Measurements from ENCODE around the gene LMOD3.

Gene LMOD3

GRCh38 chr3:69137412-69137811, 15.0 kb upstream of the LMOD3 start:
- Histone ChIP-seq H3K27me3 (ENCODE audit: insufficient read depth, low read length) (no peaks in the 10 kb centered on the region), H3K4ac (ENCODE audit: low read depth, low read length) (no peak overlapping the region), H3K9me3 (ENCODE audit: insufficient read depth, low read depth, low read length) (no peaks in the 10 kb centered on the region), H3K4me2 (ENCODE audit: low read length) (no peak overlapping the region), H3K18ac (ENCODE audit: low read length) (no peak overlapping the region), H3K27ac (ENCODE audit: low read depth, low read length) (no peak overlapping the region), H2AK5ac (ENCODE audit: low read length) (no peak overlapping the region), H3K9ac (ENCODE audit: low read length) (no peak overlapping the region), H4K91ac (ENCODE audit: low read depth, low read length) (no peak overlapping the region), H3K79me1 (ENCODE audit: low read length) (no peaks in the 10 kb centered on the region), H2BK120ac (ENCODE audit: insufficient read depth, low read length, poor library complexity) (no peak overlapping the region), H2BK5ac (ENCODE audit: low read depth, low read length, poor library complexity) (no peak overlapping the region), H3K79me2 (ENCODE audit: control insufficient read depth, insufficient read depth, low read length, poor library complexity) (no peaks in the 10 kb centered on the region), H3K23ac (ENCODE audit: low read length) (no peak overlapping the region), H3K4me3 (ENCODE audit: low read depth, low read length) (no peak overlapping the region), H2BK12ac (ENCODE audit: low read length) (no peak overlapping the region), H4K8ac (ENCODE audit: low read depth, low read length) (no peak overlapping the region), H3K14ac (ENCODE audit: low read length) (no peak overlapping the region), H4K12ac (ENCODE audit: low read depth, low read length) (no peak overlapping the region), H3K4me1 (ENCODE audit: control insufficient read depth in 1 of 2, insufficient read depth in 2 of 2, low read length in 2 of 2) (no peaks in the 10 kb centered on the region), H3K36me3 (ENCODE audit: control insufficient read depth in 1 of 2, insufficient read depth in 2 of 2, low read length in 2 of 2) (no peaks in the 10 kb centered on the region), H2AFZ (ENCODE audit: insufficient read depth, low read length, poor library complexity) (no peak overlapping the region)
- WGBS (ENCODE audit: extremely low coverage, insufficient coverage, insufficient read length), result no CpG with 5 or more reads among the region's 2 CpGs
- DNase-seq, result peak in 1 of 2 donors; percentile 34

- Histone ChIP-seq H3K27me3 (ENCODE audit: insufficient read depth, low read length) (no peaks in the 10 kb centered on the region), H4K12ac (ENCODE audit: low read depth, low read length) (no peak overlapping the region), H3K27ac (ENCODE audit: low read depth, low read length) (no peak overlapping the region), H4K8ac (ENCODE audit: low read depth, low read length) (no peak overlapping the region), H3K36me3 (ENCODE audit: control insufficient read depth in 1 of 2, insufficient read depth in 2 of 2, low read length in 2 of 2) (no peaks in the 10 kb centered on the region), H3K79me1 (ENCODE audit: low read length) (no peaks in the 10 kb centered on the region), H2BK120ac (ENCODE audit: insufficient read depth, low read length, poor library complexity) (no peak overlapping the region), H3K4me3 (ENCODE audit: low read depth, low read length) (no peak overlapping the region), H4K91ac (ENCODE audit: low read depth, low read length) (no peak overlapping the region), H2BK12ac (ENCODE audit: low read length) (no peak overlapping the region), H3K14ac (ENCODE audit: low read length) (no peak overlapping the region), H3K4me1 (ENCODE audit: control insufficient read depth in 1 of 2, insufficient read depth in 2 of 2, low read length in 2 of 2) (no peaks in the 10 kb centered on the region), H3K23ac (ENCODE audit: low read length) (no peak overlapping the region), H2AFZ (ENCODE audit: insufficient read depth, low read length, poor library complexity) (no peak overlapping the region), H3K79me2 (ENCODE audit: control insufficient read depth, insufficient read depth, low read length, poor library complexity) (no peaks in the 10 kb centered on the region), H2AK5ac (ENCODE audit: low read length) (no peak overlapping the region), H2BK5ac (ENCODE audit: low read depth, low read length, poor library complexity) (no peak overlapping the region), H3K18ac (ENCODE audit: low read length) (no peak overlapping the region), H3K4ac (ENCODE audit: low read depth, low read length) (no peak overlapping the region), H3K9ac (ENCODE audit: low read length) (no peak overlapping the region), H3K9me3 (ENCODE audit: insufficient read depth, low read depth, low read length) (no peaks in the 10 kb centered on the region), H3K4me2 (ENCODE audit: low read length) (no peak overlapping the region)
- peak in 1 of 2 donors; percentile 30 for DNase-seq
Measured at GRCh38 chr3:69137005-69137404, 14.6 kb upstream of the LMOD3 start.

GRCh38 chr3:69130689-69131088, 8.3 kb upstream of the LMOD3 start:
- no peak overlapping the region for H4K12ac ChIP-seq (ENCODE audit: low read depth, low read length)
- H3K36me3 ChIP-seq (ENCODE audit: control insufficient read depth in 1 of 2, insufficient read depth in 2 of 2, low read length in 2 of 2), result no peaks in the 10 kb centered on the region
- no peaks in the 10 kb centered on the region for H3K79me1 ChIP-seq (ENCODE audit: low read length)
- no peak overlapping the region for H4K8ac ChIP-seq (ENCODE audit: low read depth, low read length)
- H2BK12ac ChIP-seq (ENCODE audit: low read length), result no peak overlapping the region
- H3K14ac ChIP-seq (ENCODE audit: low read length), result no peak overlapping the region
- no peak overlapping the region for H3K23ac ChIP-seq (ENCODE audit: low read length)
- H3K27me3 ChIP-seq (ENCODE audit: insufficient read depth, low read length), result no peaks in the 10 kb centered on the region
- no peaks in the 10 kb centered on the region for H3K4me1 ChIP-seq (ENCODE audit: control insufficient read depth in 1 of 2, insufficient read depth in 2 of 2, low read length in 2 of 2)
- no peak overlapping the region for H2AFZ ChIP-seq (ENCODE audit: insufficient read depth, low read length, poor library complexity)
- H3K9ac ChIP-seq (ENCODE audit: low read length), result no peak overlapping the region
- H3K4me3 ChIP-seq (ENCODE audit: low read depth, low read length), result no peak overlapping the region
- H3K4ac ChIP-seq (ENCODE audit: low read depth, low read length), result no peak overlapping the region
- no peak overlapping the region for H3K4me2 ChIP-seq (ENCODE audit: low read length)
- no peak overlapping the region for H3K18ac ChIP-seq (ENCODE audit: low read length)
- no peak overlapping the region for H4K91ac ChIP-seq (ENCODE audit: low read depth, low read length)
- no peaks in the 10 kb centered on the region for H3K9me3 ChIP-seq (ENCODE audit: insufficient read depth, low read depth, low read length)
- H2BK5ac ChIP-seq (ENCODE audit: low read depth, low read length, poor library complexity), result no peak overlapping the region
- DNase-seq, result no peak
- H2BK120ac ChIP-seq (ENCODE audit: insufficient read depth, low read length, poor library complexity), result no peak overlapping the region
- H3K27ac ChIP-seq (ENCODE audit: low read depth, low read length), result no peak overlapping the region
- H2AK5ac ChIP-seq (ENCODE audit: low read length), result no peak overlapping the region
- H3K79me2 ChIP-seq (ENCODE audit: control insufficient read depth, insufficient read depth, low read length, poor library complexity), result no peaks in the 10 kb centered on the region

- Histone ChIP-seq H3K27me3 (ENCODE audit: insufficient read depth, low read length) (no peaks in the 10 kb centered on the region), H3K36me3 (ENCODE audit: control insufficient read depth in 1 of 2, insufficient read depth in 2 of 2, low read length in 2 of 2) (no peaks in the 10 kb centered on the region), H3K4ac (ENCODE audit: low read depth, low read length) (no peak overlapping the region), H2AFZ (ENCODE audit: insufficient read depth, low read length, poor library complexity) (no peak overlapping the region), H3K27ac (ENCODE audit: low read depth, low read length) (no peak overlapping the region), H3K79me2 (ENCODE audit: control insufficient read depth, insufficient read depth, low read length, poor library complexity) (no peaks in the 10 kb centered on the region), H3K4me2 (ENCODE audit: low read length) (no peak overlapping the region), H3K14ac (ENCODE audit: low read length) (no peak overlapping the region), H2BK120ac (ENCODE audit: insufficient read depth, low read length, poor library complexity) (no peak overlapping the region), H3K9ac (ENCODE audit: low read length) (no peak overlapping the region), H3K4me3 (ENCODE audit: low read depth, low read length) (no peak overlapping the region), H2BK5ac (ENCODE audit: low read depth, low read length, poor library complexity) (no peak overlapping the region), H2BK12ac (ENCODE audit: low read length) (no peak overlapping the region), H3K4me1 (ENCODE audit: control insufficient read depth in 1 of 2, insufficient read depth in 2 of 2, low read length in 2 of 2) (no peaks in the 10 kb centered on the region), H3K18ac (ENCODE audit: low read length) (no peak overlapping the region), H4K8ac (ENCODE audit: low read depth, low read length) (no peak overlapping the region), H4K12ac (ENCODE audit: low read depth, low read length) (no peak overlapping the region), H3K79me1 (ENCODE audit: low read length) (no peaks in the 10 kb centered on the region), H2AK5ac (ENCODE audit: low read length) (no peak overlapping the region), H3K23ac (ENCODE audit: low read length) (no peak overlapping the region), H4K91ac (ENCODE audit: low read depth, low read length) (no peak overlapping the region), H3K9me3 (ENCODE audit: insufficient read depth, low read depth, low read length) (no peaks in the 10 kb centered on the region)
- no CpG with 5 or more reads among the region's 1 CpG for WGBS (ENCODE audit: extremely low coverage, insufficient coverage, insufficient read length)
- DNase-seq, result no peak
Measured at GRCh38 chr3:69129531-69129930, 7.1 kb upstream of the LMOD3 start.

DNA sequence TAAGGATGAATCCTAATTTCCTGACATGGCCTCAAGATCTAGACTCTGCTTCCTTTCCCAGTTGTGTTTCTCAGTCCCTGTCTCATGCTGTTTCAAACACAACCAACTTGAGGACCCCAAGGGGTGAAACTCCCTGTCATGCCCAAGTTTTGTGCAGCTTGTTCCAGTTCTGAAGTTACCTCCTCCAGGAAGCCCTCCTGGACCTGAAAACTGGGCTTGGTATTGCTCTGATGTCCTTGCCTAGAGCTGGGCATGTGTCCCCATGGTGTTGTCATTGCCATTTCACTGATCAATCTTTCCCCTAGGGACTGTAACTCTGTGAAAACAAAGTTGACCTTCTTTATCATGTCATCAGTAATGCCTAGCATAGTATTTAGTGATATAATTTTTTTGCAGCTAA, 6.1 kb upstream of the LMOD3 start:
- no peaks in the 10 kb centered on the region for H3K36me3 ChIP-seq (ENCODE audit: control insufficient read depth in 1 of 2, insufficient read depth in 2 of 2, low read length in 2 of 2)
- no peaks in the 10 kb centered on the region for H3K9me3 ChIP-seq (ENCODE audit: insufficient read depth, low read depth, low read length)
- DNase-seq, result peak in 1 of 2 donors; percentile 61
- H3K79me1 ChIP-seq (ENCODE audit: low read length), result no peaks in the 10 kb centered on the region
- H2AK5ac ChIP-seq (ENCODE audit: low read length), result no peak overlapping the region
- H3K27me3 ChIP-seq (ENCODE audit: insufficient read depth, low read length), result no peaks in the 10 kb centered on the region
- no peak overlapping the region for H2BK120ac ChIP-seq (ENCODE audit: insufficient read depth, low read length, poor library complexity)
- no peak overlapping the region for H3K4me3 ChIP-seq (ENCODE audit: low read depth, low read length)
- no peak overlapping the region for H3K18ac ChIP-seq (ENCODE audit: low read length)
- H3K4me2 ChIP-seq (ENCODE audit: low read length), result no peak overlapping the region
- peak overlapping the region; percentile 27 for H3K9ac ChIP-seq (ENCODE audit: low read length)
- H3K4ac ChIP-seq (ENCODE audit: low read depth, low read length), result no peak overlapping the region
- H2BK5ac ChIP-seq (ENCODE audit: low read depth, low read length, poor library complexity), result no peak overlapping the region
- no peak overlapping the region for H2BK12ac ChIP-seq (ENCODE audit: low read length)
- H2AFZ ChIP-seq (ENCODE audit: insufficient read depth, low read length, poor library complexity), result no peak overlapping the region
- no peak overlapping the region for H4K12ac ChIP-seq (ENCODE audit: low read depth, low read length)
- no peaks in the 10 kb centered on the region for H3K79me2 ChIP-seq (ENCODE audit: control insufficient read depth, insufficient read depth, low read length, poor library complexity)
- H3K4me1 ChIP-seq (ENCODE audit: control insufficient read depth in 1 of 2, insufficient read depth in 2 of 2, low read length in 2 of 2), result no peaks in the 10 kb centered on the region
- no peak overlapping the region for H4K8ac ChIP-seq (ENCODE audit: low read depth, low read length)
- H4K91ac ChIP-seq (ENCODE audit: low read depth, low read length), result no peak overlapping the region
- no peak overlapping the region for H3K27ac ChIP-seq (ENCODE audit: low read depth, low read length)
- no peak overlapping the region for H3K14ac ChIP-seq (ENCODE audit: low read length)
- no peak overlapping the region for H3K23ac ChIP-seq (ENCODE audit: low read length)

Data from trophoblast cell (in vitro differentiated cells and primary cell).